ENCODE data around the gene LRRFIP1.
"Not testable (repeated sequence)": the region's sequence is repeated elsewhere in the genome, so short reads cannot be mapped to it uniquely, and the experiment has no call there.

Gene LRRFIP1

GRCh38 chr2:237593596-237594320 lies 33.6 kb upstream of the LRRFIP1 start:
- H3K4me3 ChIP-seq: peak overlapping the region in 5 of 10 experiments; percentile 3 to 39 (median 20); a peak in 5 of 20 replicates
- no peaks in the 10 kb centered on the region for H3K27me3 ChIP-seq
- TF ChIP-seq Cebpa-rat (IDR thresholded peaks at IDR 0.05): no peak
- peak overlapping the region; percentile 20 to 83 (median 57); a peak in 20 of 22 replicates for H3K9ac ChIP-seq
- peaks cover 0 to 11% (median 0%) of the 10 kb centered on the region in 11 experiments; a peak in 3 of 22 replicates for H3K36me3 ChIP-seq
- H3K27ac ChIP-seq: peak overlapping the region in 10 of 11 experiments; percentile 41 to 92 (median 82); a peak in 19 of 22 replicates
- no peaks in the 10 kb centered on the region for H3K9me3 ChIP-seq (replicated peaks in 1 of 11)
- peaks cover 93 to 98% (median 97%) of the 10 kb centered on the region in 10 experiments for H3K4me1 ChIP-seq
- peak overlapping the region; percentile 89 to 99 (median 93) for H3K4me2 ChIP-seq
- H4K20me1 ChIP-seq: no peaks in the 10 kb centered on the region; a peak in 1 of 22 replicates

DNA sequence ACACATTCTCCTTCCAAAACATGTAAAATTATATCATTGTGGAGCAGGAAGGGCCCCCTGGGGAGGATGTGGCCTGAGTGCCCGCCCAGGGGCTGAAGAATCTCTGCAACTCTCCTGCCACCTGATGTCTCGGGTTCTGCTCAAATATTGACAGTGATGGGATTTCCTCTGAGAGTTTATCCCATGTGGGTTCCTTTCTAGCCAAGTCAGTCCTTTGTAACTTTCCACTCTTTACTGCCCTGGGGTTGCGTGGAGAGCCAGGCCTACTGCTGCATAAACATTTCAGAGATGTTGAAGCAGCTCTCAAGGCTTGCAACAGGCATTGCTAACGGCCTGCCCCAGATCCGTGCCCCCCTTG lies 32.9 kb upstream of the LRRFIP1 start:
- Histone ChIP-seq H3K27me3 (no peaks in the 10 kb centered on the region), H3K4me3 (peak overlapping the region in 5 of 10 experiments; percentile 3 to 44 (median 20); a peak in 8 of 20 replicates), H3K9ac (peak overlapping the region; percentile 20 to 83 (median 53); a peak in 18 of 22 replicates)

DNA sequence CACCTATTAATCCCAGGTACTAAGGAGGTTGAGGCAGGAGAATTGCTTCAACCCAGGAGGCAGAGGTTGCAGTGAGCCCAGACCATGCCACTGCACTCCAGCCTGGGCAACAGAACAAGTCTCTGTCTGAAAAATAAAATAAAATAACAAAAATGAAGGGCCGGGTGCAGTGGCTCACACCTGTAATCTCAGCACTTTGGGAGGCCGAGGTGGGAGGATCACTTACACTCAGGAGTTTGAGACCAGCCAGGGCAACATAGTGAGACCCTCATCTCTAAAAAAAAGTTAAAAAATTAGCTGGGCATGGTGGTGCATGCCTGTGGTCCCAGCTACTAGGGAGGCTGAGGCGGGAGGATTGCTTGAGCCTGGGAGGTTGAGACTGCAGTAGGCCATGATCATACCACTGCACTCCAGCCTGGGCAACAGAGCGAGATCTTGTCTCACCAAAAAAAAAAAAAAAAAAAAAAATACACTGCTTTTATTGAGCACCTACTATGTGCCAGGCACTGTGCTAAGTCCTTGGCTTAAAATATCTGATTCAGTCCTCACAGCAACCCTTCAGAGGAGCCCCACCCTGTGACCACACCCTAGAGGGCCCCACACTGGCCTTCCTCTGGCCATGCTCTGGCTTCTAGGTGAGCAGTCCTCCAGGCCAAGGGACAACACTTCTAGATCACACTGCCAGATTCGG lies 31.4 kb upstream of the LRRFIP1 start:
- H3K4me3 ChIP-seq: peak overlapping the region in 8 of 10 experiments; percentile 54 to 68 (median 61); a peak in 11 of 20 replicates
- not testable (repeated sequence) for H3K9me3 ChIP-seq (replicated peaks in 1 of 11); H4K20me1 ChIP-seq; H3K27me3 ChIP-seq; H3K36me3 ChIP-seq
- peak overlapping the region; percentile 68 to 84 (median 79); a peak in 19 of 22 replicates for H3K9ac ChIP-seq
- peak overlapping the region; percentile 89 to 99 (median 93) for H3K4me2 ChIP-seq
- H3K27ac ChIP-seq: peak overlapping the region; percentile 77 to 95 (median 84); a peak in 21 of 22 replicates
- peaks cover 93 to 98% (median 97%) of the 10 kb centered on the region in 10 experiments for H3K4me1 ChIP-seq

More for the DNA sequence above, 32.9 kb upstream of the LRRFIP1 start:
- Histone ChIP-seq H4K20me1 (no peaks in the 10 kb centered on the region; a peak in 1 of 22 replicates), H3K36me3 (peaks cover 0 to 7% (median 0%) of the 10 kb centered on the region in 11 experiments; a peak in 2 of 22 replicates), H3K4me1 (peaks cover 94 to 98% (median 97%) of the 10 kb centered on the region in 10 experiments), H3K9me3 (replicated peaks in 1 of 11) (no peaks in the 10 kb centered on the region), H3K27ac (peak overlapping the region in 10 of 11 experiments; percentile 19 to 92 (median 82); a peak in 18 of 22 replicates), H3K4me2 (peak overlapping the region; percentile 89 to 99 (median 93))
- TF ChIP-seq Cebpa-rat (IDR thresholded peaks at IDR 0.05): peak in 3 of 11 experiments; percentile 39 to 77 (median 54); a peak in 3 of 22 replicates

DNA sequence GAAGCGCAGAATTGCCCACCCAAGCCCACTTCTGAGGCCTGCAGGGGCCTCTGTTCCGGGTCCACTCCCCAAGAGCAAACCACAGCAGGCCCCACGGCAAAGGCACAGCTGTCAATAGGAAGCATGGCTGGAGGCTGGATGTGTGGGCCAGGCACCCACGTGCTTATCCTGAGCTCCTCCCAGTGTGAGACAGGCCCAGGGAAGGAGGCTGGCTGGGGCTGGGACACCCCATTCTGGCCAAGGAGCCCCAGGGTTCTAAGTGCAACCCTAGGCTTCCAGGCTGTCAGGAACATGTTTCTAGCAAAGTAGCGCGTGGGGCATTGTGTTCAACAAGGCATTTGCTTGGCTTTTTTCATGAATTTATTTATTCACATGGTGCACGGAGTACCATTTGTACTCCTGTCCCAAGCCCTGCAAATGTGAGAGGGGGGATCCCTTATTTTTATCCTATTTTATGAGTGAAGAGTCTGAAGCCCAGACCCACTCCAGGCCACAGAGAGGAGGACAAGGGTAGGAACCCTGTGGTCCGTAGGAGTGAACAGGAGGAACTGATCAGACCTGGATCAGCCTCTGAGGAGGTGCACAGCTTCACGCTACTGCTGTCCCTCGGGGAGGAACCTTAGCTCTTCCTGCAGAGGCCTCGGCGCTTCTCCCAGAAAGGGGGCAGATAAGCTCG lies 30.7 kb upstream of the LRRFIP1 start:
- TF ChIP-seq Cebpa-rat (IDR thresholded peaks at IDR 0.05): no peak
- H3K9ac ChIP-seq: peak overlapping the region; percentile 68 to 84 (median 79)
- H3K27me3 ChIP-seq: no peaks in the 10 kb centered on the region

DNA sequence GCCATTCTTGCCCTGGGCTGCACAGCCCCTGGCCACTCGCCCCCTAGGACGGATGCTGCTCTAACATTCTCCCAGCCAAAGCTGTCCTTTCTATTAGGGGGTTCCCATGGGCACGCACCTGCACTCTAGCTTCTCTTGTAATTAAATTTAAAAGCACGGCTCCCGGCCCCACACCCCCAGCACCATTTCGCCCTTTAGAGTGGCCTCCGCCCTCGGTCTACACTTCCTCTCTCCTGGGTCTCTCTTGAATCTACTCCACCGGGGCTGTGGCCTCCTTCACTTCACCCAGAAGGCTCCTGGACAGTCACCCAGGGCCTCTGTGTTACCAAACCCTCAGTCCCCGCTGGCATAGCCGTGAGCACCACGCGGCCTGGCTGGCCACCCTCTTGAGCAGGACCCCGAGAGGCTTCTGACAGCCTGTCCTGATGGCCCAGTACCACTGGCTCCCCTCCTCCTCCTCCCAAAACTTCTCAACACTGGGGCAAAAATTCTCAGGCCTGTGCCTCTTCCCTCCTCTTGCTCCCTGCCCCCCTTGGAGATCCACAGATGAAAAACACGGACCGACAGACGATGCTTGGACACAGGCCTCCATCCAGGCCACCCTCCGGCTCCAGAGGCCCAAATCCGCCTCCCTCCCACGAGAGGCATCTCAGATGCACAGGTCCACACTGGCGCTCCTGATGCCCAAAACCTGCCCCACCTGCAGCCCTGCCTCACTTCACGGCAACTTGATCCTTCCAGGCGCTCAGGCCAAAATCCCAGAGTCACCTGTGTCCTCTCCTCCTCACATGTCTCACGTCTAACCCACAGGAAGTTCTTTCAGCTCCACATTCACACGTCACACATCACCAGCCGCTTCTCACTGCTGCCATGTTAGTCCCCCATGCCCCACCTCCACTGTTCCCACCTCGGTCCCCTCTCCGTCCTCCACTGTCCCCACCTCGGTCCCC lies 29.9 kb upstream of the LRRFIP1 start:
- no peak for TF ChIP-seq Cebpa-rat (IDR thresholded peaks at IDR 0.05)
- Histone ChIP-seq H3K27ac (peak overlapping the region; percentile 77 to 95 (median 84)), H3K4me3 (peak overlapping the region; percentile 44 to 68 (median 60)), H4K20me1 (no peaks in the 10 kb centered on the region; a peak in 1 of 22 replicates), H3K4me1 (peaks cover 94 to 98% (median 97%) of the 10 kb centered on the region in 10 experiments), H3K36me3 (0 out of 22 replicates have a peak, but pooled peaks cover 0 to 3% (median 0%) of the 10 kb centered on the region in 11 experiments), H3K4me2 (peak overlapping the region; percentile 89 to 99 (median 93)), H3K27me3 (no peaks in the 10 kb centered on the region), H3K9me3 (replicated peaks in 1 of 11) (no peaks in the 10 kb centered on the region), H3K9ac (peak overlapping the region; percentile 68 to 84 (median 79))

More for the DNA sequence above, 30.7 kb upstream of the LRRFIP1 start:
- Histone ChIP-seq H3K36me3 (0 out of 22 replicates have a peak, but pooled peaks cover 0 to 5% (median 0%) of the 10 kb centered on the region in 11 experiments), H3K4me2 (peak overlapping the region; percentile 89 to 99 (median 93)), H3K27ac (peak overlapping the region; percentile 77 to 95 (median 84)), H3K4me3 (peak overlapping the region; percentile 44 to 68 (median 60)), H4K20me1 (no peaks in the 10 kb centered on the region; a peak in 1 of 22 replicates), H3K9me3 (replicated peaks in 1 of 11) (no peaks in the 10 kb centered on the region), H3K4me1 (peaks cover 94 to 98% (median 97%) of the 10 kb centered on the region in 10 experiments)

DNA sequence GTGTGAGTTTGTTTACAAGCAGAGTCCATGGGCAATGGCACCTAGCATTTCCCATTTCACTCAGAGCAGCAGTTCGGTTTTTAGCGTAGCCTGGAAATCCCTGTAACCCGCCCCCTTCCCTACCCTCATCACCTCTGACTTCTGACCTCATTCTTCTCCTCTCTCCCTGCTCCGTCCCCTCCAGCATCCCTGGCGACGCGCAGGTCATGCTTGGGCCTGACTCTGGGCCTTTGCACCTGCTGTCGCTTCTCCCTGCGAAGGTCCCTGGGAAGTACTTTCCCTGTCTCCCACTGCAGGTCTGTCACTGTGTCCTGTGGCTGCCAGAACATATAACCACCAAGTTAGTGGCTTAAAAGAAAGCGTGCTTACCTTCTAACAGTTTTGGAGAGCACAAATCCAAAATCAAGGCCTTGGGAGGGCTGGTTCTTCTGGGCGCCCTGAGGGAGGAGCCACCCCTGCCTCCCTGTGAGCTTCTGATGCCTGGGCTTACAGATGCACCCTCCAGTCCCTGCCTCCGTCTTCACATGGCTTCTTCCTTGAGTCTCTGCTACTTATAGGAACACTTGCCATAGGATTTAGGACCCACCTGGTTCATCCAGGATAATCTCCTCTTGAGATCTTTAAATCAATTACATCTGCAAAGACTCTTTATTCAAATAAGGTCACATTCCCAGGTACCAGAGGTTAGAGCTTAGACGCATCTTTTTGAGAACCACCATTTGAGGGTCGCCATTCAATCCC lies 28.7 kb upstream of the LRRFIP1 start:
- Histone ChIP-seq H3K36me3 (no peaks in the 10 kb centered on the region), H3K9me3 (replicated peaks in 1 of 11) (no peaks in the 10 kb centered on the region), H3K4me1 (peaks cover 94 to 98% (median 96%) of the 10 kb centered on the region in 10 experiments), H3K27me3 (no peaks in the 10 kb centered on the region), H3K4me3 (peak overlapping the region; percentile 46 to 66 (median 52)), H3K9ac (peak overlapping the region; percentile 70 to 88 (median 80)), H4K20me1 (no peaks in the 10 kb centered on the region), H3K4me2 (peak overlapping the region; percentile 86 to 99 (median 95)), H3K27ac (peak overlapping the region; percentile 81 to 95 (median 88))
- no peak for TF ChIP-seq Cebpa-rat (IDR thresholded peaks at IDR 0.05)

DNA sequence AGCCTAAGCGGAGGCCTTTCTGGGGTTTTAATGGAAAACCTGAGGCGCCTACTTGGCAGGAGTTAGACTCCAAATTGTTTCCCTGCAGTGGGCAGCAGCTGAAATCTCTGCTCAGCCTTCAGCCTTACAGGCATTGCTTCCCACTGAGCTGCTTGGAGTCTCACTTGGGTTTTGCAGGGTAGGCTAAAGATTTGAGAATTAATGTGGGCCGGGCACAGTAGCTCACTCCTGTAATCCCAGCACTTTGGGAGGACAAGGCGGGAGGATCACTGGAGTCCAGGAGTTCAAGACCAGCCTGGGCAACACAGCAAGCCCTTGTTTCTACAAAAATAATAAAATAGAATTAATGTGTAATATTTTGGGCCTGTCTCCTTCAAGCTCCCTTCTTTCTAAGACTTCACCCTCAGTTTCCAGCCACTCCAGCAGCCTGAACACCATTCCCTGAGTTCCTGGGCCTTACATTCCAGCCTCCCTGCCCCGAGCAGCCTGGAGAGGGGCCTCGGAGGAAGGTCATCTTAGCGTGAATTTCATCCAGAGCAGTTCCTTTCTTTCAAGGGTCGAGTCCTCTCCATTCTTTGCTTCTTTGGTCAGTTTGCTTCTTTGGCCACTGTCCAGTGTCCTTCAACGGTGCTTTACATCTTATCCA lies 27.8 kb upstream of the LRRFIP1 start:
- peak overlapping the region; percentile 81 to 95 (median 88) for H3K27ac ChIP-seq
- TF ChIP-seq Cebpa-rat (IDR thresholded peaks at IDR 0.05): no peak

More for the DNA sequence above, 27.8 kb upstream of the LRRFIP1 start:
- H3K4me3 ChIP-seq: peak overlapping the region; percentile 27 to 66 (median 52); a peak in 19 of 20 replicates
- no peaks in the 10 kb centered on the region for H4K20me1 ChIP-seq
- H3K36me3 ChIP-seq: no peaks in the 10 kb centered on the region
- H3K9ac ChIP-seq: peak overlapping the region; percentile 70 to 88 (median 80)
- no peaks in the 10 kb centered on the region for H3K9me3 ChIP-seq (replicated peaks in 1 of 11)
- no peaks in the 10 kb centered on the region for H3K27me3 ChIP-seq
- H3K4me2 ChIP-seq: peak overlapping the region; percentile 86 to 99 (median 95)
- peaks cover 93 to 97% (median 96%) of the 10 kb centered on the region in 10 experiments for H3K4me1 ChIP-seq

All from BLaER1 treated with 17β-estradiol and CSF1 and Interleukin-3, amounts not matched to agents 10 nM and 100 nM (cell line).